Measurements from ENCODE around the gene LRRC19.

The LRRC19 gene, protein sequence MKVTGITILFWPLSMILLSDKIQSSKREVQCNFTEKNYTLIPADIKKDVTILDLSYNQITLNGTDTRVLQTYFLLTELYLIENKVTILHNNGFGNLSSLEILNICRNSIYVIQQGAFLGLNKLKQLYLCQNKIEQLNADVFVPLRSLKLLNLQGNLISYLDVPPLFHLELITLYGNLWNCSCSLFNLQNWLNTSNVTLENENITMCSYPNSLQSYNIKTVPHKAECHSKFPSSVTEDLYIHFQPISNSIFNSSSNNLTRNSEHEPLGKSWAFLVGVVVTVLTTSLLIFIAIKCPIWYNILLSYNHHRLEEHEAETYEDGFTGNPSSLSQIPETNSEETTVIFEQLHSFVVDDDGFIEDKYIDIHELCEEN

DNA sequence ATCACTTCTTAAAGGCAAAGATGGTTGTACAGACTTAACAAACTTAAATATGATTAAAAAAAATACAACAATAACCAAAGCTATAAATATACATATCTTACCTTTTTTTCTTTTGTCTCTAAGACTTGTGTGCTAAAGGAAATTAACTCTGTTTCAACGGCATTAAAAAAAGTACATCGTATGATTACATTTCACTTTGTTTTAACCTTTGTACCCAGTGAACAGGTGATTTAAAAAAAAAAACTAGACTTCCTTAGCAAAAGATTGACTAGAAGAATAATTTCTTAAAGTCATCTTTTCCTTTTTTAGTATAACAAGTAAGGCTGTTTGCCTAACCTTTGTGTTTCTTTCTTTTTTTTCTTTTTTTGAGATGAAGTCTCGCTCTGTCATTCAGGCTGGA is at the start of gene LRRC19:
TSS of gene LRRC19 (minus strand) at position 182 of the 400 bp plus-strand sequence. CDS start 5,978 bp downstream, outside the sequence.
- TF ChIP-seq, protein P1, sequence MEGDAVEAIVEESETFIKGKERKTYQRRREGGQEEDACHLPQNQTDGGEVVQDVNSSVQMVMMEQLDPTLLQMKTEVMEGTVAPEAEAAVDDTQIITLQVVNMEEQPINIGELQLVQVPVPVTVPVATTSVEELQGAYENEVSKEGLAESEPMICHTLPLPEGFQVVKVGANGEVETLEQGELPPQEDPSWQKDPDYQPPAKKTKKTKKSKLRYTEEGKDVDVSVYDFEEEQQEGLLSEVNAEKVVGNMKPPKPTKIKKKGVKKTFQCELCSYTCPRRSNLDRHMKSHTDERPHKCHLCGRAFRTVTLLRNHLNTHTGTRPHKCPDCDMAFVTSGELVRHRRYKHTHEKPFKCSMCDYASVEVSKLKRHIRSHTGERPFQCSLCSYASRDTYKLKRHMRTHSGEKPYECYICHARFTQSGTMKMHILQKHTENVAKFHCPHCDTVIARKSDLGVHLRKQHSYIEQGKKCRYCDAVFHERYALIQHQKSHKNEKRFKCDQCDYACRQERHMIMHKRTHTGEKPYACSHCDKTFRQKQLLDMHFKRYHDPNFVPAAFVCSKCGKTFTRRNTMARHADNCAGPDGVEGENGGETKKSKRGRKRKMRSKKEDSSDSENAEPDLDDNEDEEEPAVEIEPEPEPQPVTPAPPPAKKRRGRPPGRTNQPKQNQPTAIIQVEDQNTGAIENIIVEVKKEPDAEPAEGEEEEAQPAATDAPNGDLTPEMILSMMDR (conservative IDR thresholded peaks at IDR 0.05), result no peak
- no peak for TF ChIP-seq ZFX (IDR thresholded peaks at IDR 0.05)
- H3K27ac ChIP-seq, result no peak within 1 kb of the TSS

DNA sequence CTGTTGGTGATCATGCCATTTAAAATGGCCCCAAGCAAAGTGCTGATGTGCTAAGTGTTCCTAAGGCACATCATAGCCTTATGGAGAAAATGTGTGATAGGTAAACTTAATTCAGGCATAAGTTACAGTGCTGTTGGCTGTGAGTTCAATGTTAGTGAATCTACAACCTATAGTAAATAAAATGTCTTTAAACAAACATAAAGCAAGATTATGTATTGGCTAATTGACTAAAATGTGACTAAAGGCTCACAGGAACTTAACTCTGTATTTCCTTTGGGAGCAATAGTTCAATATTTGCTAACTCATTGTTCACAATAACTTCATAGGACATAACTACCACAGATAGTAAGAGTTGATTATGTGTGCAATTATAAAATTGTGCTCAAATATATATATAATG is 49.4 kb upstream of the LRRC19 start:
- no peak overlapping the region for H3K27ac ChIP-seq
- TF ChIP-seq ZFX (IDR thresholded peaks at IDR 0.05), result no peak
- TF ChIP-seq, protein P1 (conservative IDR thresholded peaks at IDR 0.05), result no peak

DNA sequence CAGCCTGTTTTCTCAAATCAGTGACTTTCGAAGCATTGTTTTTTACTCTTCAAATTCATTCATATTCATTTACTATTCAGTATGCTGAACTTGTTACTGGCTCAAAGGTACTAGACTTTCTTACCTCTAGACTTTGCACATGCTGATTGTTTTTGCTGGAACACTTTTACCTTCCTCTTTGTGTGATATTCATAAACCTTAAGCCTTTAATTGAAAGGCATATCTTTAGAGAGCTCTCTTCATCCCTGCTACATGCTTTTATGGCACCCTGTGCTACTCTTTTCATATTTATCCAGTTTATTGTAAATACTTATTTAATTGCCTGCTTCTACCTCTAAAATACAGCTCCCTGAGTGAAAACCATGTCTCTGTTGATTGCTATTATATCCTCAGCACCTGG is 48.7 kb upstream of the LRRC19 start:
- TF ChIP-seq ZFX (IDR thresholded peaks at IDR 0.05), result no peak
- TF ChIP-seq, protein P1 (conservative IDR thresholded peaks at IDR 0.05), result no peak
- no peak overlapping the region for H3K27ac ChIP-seq

DNA sequence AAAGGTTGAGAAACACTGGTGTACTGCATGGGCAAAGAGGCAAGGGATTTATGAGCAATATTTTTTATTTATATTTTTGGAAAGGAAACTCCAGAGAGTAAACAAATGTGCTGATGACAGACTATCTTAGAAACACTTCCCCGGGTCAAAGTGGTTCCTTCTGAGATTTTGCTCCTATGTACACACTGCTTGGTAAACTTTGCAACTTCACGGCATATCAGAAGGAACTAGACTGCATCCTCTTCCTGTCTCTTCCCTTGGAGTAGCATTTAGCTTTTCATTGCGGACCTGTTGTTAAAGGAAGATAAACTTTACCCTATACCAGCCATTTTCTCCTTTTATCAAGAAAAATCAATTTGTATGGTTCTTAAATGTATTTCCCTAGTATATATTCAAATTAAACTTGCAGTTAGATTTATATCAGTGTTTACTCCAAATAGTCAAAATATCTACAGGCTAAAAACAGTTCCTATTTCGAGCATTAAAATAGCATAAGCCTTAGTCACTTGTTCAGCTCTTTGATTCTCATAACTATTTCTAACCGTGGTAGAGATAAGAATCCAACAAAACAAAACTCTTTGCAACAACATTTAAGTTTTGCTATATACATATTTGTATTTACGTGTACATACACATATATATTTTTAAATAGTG is 48.0 kb upstream of the LRRC19 start:
- no peak overlapping the region; the same call in 1 of the 2 replicates for H3K27ac ChIP-seq
- TF ChIP-seq, protein P1 (conservative IDR thresholded peaks at IDR 0.05), result no peak
- TF ChIP-seq ZFX (IDR thresholded peaks at IDR 0.05), result no peak

DNA sequence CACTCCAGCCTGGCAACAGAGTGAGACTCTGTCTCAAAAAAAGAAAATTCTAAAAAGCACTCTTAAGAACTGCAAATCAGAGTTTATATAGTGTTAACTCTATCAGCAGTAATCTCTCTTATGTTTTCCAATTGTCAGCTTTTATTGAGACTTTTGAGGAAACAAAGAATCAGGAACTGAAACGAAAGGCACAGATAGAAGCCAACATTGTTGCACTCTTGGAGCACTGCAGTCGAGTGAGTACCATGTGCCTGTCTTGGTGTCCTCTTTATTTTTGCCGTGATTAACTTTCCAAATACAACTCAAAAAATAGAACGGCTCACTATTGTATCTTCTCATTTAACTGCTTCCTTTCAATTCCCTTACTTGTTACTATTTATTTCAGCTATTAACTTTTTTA is 41.7 kb upstream of the LRRC19 start:
- no peak overlapping the region for H3K27ac ChIP-seq
- no peak for TF ChIP-seq ZFX (IDR thresholded peaks at IDR 0.05)
- TF ChIP-seq, protein P1 (conservative IDR thresholded peaks at IDR 0.05), result no peak

DNA sequence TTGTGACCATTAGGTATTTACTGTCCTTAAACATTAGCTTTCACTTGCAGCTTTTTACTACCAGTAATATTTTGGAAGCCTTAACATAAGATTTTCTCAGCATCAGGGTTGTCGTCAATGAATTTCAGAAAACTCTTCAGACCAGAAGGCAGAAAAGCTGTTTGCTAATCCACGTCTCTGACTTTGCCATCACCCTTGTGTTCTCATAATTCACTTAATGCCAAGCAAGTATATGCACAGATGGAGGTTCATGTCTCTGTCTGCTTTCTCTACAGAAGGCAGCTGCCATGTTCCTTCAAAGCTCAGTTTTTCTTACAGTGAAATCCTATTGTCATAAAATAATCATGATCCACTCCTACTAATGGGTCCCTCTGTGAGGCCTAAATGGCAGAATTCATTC is 37.7 kb upstream of the LRRC19 start:
- TF ChIP-seq ZFX (IDR thresholded peaks at IDR 0.05), result no peak
- TF ChIP-seq, protein P1 (conservative IDR thresholded peaks at IDR 0.05), result no peak
- H3K27ac ChIP-seq, result no peak overlapping the region

DNA sequence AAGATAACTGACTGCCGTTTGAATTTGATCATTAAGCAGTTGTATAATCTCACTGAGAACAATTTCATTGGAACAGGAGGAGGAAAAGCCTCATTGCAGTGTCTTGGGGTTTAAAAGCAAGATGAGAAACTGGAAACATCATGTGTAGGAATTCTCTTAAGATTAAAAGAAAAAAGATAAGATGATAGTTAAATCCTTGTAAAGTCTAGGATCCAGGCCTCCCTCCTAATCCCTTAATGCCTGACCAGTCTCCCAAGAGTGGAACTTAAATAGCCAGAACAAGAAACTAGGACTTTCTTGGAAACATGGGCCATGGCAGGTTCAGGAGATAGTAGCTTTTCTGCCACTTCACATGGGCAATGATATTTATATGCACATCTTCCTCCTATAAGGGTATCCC is 37.0 kb upstream of the LRRC19 start:
- no peak overlapping the region for H3K27ac ChIP-seq
- TF ChIP-seq, protein P1 (conservative IDR thresholded peaks at IDR 0.05), result no peak
- TF ChIP-seq ZFX (IDR thresholded peaks at IDR 0.05), result no peak
